ENCODE measurements around the gene RNF144A.

GRCh38 chr2:7019191-7019590 lies 102.0 kb downstream of the RNF144A start:
- TF ChIP-seq CTCF (IDR thresholded peaks at IDR 0.05; ENCODE audit: poor library complexity) (no peak), EZH2phosphoT487 (IDR thresholded peaks at IDR 0.05; ENCODE audit: low read depth, severe bottlenecking, unreplicated experiment) (no peak), EZH2 (IDR thresholded peaks at IDR 0.05; ENCODE audit: borderline replicate concordance) (no peak)
